Measurements from ENCODE around the gene SIGLECL1.

SIGLECL1 gene

DNA sequence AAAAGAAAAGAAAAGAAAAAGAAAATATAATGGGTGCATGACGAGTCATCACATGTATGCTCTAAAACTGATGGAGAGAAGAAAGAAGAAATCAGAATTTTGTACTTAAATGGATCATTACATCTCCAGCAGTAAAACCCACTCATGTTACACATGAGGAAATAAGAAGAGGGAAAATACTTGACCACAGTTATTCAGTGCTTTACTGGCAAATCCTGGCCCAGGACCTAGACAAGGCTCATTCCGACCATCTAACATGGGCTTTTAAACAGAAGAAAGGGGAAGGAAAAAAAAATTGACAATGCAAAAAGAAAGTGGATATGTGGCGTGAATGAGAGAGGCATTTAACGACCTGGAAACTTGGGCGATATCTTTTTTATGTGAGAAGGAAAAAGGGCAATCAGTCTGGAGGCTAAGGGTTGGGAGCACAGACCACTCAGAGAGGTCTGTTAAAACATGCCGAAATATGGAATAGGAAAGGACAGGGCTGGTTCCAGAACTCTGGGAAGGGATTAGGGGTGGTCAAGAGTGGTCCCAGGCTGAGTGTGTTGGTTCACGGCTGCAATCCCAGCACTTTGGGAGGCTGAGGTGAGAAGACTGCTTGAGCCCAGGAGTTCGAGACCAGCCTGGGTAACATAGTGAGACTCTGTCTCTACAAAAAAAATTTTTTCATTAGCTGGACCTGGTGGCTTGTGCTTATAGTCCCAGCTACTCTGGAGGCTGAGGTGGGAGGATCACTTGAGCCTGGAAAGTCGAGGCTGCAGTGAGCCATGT, 1.6 kb downstream of the SIGLECL1 start:
- DNase-seq (ENCODE audit: low spot score) = no peak

DNA sequence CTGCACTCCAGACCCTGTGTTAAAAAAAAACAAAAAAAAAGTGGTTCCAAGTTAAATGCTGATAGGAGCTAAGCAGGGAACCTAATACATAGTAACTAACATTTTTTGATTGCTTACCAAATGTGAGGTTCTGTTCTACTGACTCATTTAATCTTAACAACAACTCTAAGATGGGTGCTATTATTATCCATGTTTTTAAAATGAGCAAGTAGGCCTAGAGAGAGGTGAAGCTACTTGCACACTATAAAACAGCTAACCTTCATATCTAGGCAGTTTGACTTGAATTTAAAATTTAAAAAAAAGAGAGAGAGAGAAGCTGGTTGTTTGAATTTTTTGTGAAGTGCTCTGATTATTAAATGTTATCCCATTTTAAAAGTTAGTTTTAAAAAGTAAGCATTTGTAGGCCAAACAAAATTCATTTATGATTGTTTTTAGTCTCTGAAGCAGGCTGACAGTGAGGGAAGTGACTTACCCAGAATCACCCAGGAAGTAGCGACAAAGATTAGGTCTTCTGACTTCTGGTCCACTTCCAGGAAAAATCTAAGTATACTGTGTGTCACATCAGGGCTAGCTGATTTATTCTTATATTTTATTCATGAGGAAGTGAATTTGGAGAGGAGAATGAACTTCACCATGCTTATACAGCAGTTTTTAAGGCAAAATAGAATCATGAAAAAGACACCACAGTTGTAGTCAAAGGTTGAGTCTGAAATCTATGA, 2.4 kb downstream of the SIGLECL1 start:
- DNase-seq (ENCODE audit: low spot score) = no peak

DNA sequence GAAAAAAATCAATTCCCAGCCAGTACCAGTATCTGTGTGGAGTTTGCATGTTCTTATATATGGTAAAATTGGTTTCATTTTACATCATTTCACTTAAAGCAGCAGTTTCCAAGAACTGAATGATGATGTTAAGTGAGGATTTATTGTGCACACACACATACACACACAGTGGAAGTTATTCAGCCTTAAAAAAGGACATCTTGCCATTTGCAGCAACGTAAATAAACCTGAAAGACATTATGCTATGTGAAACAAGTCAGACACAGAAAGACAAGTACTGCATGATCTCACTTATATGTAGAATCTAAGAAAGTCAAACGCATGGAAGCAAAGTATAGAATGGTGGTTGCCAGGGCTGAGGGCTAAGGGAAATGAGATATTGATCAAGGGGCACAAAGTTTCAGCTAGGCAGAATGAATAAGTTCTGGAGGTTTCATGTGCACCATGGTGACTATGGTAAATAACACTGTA, 5.3 kb downstream of the SIGLECL1 start:
- no peak for DNase-seq (ENCODE audit: low spot score)

DNA sequence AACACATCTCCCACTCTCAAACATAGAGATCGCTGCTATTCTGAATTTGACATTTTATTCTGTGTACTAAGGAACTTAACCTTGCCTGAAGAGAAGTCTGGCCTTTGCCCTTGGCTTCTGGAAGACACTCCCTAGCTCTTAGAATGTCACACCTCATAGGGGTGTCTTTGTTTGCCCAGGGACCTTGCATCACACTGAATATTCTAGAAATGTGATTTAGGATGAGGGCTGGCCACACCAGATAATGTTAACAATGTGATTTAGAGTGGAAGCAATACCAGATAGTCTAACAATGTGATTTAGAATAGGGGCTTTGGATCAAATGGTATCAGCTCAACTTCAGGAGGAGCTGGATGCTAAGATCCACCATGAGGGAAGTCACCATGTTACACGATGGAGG, 6.6 kb downstream of the SIGLECL1 start:
- DNase-seq (ENCODE audit: low spot score) = no peak

DNA sequence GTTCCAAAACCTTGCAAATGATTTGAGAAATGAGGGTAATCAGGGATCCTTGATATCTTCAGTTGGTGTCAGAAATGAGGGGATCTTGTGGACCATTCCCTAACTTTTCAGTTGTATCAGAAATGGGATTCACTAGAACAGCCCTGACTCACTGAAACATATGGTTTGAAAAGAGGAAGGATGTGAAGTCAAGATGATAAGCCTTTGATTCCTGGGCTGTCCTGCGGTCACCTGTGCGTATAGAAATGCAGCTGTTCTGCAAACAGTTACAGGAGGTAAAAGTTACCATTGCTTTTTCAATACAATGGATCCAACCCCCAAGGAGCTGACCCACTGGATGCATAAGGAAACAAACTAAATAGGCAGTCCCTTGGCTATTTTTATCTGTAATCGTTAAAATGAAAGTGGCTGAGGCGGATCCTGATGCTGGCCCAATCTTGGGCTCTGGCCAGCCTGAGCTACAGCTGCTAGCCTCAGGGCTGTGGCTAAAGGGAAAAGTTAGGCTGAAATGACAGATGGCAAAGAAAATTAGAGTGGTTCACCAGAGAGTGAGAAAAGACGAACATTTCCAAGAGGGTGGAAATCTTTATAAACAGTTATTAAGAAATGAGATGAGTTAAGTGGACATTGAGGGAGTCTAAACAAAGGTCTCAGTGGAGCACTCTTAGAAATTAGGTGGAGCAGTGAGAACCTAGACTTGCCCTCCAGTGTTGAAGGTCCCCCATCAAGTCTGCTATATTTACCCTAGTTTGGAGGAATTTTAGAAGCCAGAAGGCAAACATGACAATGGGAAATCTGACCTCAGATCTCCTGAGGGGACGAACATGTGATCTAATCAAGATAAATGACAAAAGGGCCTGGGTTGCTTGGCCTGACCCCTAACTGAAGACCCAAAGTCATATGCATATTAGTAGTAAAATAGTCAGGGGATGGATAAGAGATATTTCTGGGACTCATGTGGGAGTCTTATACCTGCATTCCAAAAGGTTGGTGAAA, 7.6 kb downstream of the SIGLECL1 start:
- no peak for DNase-seq (ENCODE audit: low spot score)

DNA sequence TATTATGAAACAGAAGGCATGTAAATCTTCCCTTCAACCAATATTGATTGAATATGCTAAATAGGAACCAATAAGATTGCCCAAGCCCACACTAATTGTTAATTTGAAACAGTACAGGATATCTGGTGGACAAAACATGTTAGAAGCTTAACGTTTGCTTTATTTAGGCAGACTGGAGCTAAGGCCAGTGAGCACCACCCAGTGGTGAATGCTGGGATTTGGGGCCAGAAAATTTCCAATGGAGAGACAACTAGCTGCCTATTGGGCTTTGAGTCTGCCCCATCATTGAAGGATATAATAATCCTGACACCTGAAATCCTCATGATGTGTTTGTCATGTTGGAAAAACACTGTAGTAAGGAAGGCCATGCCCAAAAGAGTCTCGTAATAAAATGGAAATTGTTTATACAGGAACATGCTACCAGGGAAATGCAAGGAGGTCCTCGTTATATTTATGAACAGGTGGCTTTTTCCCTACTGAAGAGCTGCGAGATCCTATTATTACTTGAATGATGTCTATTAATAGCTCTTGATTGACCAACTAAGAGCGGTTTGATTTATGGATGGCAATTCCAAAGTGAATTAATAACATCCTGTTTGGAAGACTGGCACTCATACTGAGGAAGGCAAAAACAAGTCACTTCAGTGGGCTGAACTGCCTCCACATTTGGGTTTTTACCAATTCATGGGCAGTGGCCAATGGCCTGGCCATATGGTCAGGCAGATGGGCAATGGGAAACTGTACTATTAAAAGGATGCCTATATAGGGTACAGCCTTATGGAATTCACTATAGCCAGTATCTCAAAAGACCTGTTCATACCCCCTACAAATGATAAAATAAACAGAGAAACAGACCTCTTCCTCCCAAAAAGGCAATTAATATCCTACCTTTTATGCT, 8.7 kb downstream of the SIGLECL1 start:
- DNase-seq (ENCODE audit: low spot score) = peak; percentile 25

DNA sequence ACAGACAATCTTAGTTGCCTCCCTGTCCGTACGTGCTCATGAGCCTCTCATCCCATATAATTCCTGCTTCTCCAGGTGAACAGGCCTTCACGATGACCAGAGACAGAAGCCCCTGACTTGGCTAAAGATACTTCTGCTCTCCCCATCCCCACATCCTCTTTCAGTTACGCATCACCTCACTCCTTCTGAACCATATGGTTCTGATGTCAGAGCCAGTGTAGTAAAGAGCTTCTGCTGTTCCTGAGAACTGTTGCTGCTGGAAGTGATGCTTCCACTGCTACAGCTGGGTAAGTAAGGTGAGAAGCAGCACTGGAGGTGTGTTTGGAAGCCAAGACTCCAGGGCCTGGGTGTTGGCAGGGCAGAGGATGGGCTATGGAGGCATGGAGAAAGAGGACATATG, 12.9 kb downstream of the SIGLECL1 start:
- no peak for DNase-seq (ENCODE audit: low spot score)

DNA sequence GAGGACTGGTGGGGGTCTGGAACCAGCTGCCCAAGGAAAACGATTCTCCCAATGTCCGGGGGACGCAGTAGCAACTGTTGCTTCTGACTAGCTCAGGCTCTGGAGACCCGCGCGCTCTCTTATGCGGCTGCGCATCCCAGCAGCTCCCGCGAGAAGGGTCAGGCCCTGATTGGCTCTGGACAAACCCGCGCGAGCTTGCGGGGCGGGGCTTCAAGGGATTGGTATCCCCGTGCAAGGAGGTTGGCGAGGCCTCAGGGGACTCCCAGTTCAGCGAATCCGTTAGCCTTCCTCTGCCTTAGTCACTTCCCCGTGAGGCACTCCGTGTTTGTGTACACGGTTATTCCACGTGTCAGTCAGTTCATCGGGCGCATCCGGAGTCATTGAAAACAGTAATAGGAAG, 20.2 kb downstream of the SIGLECL1 start:
- no peak for DNase-seq (ENCODE audit: low spot score)

DNA sequence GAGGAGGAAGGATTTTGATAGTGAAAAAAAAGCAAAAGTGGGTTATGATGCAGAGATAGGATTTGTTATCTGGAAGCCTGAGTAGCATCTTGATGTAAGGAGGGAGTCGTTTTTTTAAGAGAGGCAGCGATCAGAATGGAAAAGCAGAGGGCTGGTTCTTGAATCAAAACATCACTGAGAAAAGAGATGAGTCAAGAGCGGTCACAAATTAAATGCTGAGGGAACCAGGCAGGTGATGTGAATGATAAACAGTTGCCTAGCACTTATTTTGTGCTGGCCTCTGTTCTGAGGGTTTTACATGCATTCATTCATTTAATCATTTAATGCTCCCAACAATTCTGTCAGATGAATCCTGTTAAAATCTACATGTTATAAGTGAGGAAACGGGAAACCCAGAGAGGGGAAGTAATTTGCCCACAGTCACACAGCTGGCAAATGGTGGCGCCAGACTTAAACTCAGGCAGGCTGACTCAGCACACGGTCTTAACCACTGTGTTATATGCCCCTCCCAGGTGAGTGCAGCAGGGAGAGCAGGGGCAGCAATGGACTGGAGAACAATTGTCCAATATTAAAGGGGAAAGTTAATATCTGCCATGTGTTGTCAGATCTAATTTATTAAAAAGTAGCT, 21.4 kb downstream of the SIGLECL1 start:
- DNase-seq (ENCODE audit: low spot score) = no peak

DNA sequence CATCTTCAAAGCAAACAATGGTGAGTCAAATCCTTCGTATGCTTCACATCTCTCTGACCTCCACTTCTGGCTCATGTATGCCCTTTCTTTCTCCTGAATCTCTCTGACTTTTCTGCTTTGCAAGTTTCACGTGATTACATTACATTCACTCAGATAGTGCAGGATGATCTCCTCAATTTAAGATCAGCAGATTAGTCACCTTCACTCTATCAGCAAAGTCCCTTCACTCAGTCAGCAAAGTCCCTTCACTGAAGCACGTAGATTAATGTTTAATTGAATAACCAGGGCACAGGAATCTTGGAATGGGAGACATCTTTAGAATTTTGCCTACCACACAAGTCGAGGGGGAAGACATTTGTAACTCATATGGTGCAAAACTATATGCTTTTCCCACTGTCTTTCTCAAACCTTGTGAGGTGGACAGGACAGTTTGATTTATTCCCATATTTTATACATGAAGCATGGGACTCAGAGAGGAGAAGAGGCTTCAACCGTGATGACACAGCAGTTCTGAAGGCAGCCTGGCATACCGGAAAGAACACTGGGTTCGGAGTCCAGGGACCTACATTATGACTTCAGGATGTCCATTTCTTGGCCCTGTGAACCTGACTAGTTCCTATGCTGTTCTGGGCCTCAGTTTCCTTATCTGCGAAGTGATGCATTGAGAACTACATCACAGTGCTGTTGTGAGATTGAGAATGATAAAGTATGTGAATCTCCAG, 23.3 kb downstream of the SIGLECL1 start:
- DNase-seq (ENCODE audit: low spot score) = no peak

DNA sequence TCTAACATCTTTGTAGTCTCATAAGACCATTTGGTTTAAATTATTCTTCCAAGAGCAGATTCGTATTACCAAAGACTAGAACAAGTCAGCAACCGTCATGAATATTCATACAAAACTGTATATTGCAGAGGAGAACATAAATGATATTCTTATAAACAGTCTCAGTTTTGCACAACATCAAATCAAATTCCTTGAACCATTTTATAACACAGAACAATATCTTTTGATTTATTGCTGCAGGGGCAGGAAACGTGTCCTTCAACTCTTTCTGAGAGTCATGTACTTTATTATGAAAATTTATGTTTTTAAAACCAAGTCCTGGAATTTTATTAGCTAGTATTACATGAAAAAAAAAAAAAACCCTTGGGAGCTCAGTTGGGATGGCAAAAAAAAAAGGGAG, 26.2 kb downstream of the SIGLECL1 start:
- no peak for DNase-seq (ENCODE audit: low spot score)

DNA sequence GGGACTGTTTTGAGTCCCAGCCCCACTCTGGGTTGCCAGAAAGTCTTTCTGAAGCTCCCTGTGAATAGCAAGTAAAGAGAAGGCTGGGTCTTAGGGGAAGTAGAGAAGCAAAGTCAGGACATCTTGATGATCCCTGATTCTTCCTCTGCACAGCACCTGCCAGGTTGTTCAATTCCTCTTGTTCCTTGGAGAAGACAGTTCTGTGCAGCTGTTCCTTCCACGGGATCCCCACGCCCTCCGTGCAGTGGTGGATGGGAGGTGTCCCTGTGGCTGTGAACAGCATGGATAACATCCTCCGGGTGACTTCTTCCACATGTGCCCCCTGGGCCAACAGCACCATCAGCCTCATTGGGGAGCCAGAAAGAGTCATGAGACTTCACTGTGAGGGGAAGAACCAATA, 31.5 kb downstream of the SIGLECL1 start:
- DNase-seq (ENCODE audit: low spot score) = no peak

DNA sequence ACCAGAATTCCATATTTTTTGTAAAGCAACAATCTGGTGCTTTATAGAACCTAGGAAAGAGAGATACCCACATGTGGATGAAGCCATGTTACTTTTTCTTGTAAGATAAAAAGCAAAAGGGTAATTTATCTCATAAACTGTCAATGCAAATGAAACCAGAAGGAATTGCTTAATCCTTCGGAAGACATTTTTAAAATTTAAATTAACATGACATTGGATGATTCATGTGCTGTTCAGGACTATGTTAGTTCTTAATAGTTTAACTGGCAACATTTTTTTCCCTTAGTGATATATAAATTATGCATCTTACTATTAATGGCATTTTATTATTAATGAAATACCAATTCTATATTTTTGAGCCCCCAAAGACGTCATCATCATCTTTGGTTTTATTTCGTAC, 34.8 kb downstream of the SIGLECL1 start:
- no peak for DNase-seq (ENCODE audit: low spot score)

DNA sequence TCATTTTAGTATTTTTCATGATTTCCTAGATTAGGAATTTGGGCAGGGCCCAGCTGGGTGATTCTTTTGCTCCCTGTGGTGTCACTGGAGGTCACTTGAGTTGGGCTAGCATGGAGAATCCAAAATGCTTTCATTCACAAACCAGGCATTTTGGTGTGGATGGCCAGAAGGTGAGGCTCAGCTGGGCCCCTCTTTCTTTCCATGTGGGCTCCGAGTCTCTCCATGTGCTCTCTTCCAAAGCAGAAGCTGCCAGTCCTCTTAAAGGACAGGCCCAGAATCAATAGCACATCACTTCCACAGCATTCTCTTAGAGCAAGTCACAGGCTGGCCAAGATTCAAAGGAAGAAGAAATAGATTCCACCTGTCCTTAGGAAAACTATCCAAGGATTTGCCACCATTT, 38.8 kb downstream of the SIGLECL1 start:
- DNase-seq (ENCODE audit: low spot score) = no peak

DNA sequence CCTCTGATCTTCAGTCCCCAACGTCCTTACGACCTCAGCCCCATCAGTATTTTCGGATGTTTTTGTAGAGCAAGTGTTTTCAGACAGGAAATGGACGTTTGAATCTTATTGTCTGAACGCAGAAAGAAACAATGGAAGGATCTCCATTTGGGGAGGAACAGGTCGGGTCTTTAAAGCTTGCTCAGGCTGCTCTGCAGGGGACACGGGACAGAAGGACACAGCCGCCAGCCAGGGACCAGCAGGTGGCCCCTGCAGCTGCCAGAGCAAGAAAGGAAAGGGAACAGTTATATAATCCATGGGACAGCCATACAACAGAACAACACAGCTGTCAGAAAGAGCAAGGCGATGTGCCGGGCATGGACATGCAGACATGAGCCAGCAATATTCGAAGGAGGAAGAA, 42.1 kb downstream of the SIGLECL1 start:
- no peak for DNase-seq (ENCODE audit: low spot score)

DNA sequence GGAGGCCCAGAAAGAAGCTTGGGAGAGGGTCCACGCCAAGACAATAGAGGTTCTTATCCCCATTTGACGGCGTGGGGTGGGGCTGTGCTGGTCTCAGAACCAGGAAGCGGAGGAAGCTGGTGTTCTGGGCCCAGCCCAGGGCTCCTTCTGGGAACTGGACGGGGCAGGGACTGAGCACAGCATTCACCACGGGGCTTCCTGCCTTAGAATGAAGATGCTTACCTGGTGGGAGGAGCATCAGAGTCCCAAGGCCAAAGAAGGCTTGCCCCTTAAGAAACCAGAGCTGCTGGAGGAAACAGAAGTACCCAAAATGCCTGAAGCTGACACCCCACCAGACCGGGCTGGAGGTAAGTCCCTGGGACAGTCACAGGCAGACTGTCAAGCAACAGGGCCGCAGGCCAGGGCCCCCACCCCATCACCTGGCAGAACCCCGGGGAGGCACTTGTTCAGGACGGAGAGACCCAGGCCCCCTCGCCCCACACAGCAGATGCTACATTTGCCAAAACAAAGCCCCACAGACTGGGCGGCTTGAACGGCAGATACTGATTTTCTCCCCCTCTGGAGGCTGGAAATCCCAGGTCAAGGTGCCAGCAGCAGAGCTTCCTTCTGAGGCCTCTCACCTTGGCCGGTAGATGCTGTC, 42.8 kb downstream of the SIGLECL1 start:
- DNase-seq (ENCODE audit: low spot score) = no peak

DNA sequence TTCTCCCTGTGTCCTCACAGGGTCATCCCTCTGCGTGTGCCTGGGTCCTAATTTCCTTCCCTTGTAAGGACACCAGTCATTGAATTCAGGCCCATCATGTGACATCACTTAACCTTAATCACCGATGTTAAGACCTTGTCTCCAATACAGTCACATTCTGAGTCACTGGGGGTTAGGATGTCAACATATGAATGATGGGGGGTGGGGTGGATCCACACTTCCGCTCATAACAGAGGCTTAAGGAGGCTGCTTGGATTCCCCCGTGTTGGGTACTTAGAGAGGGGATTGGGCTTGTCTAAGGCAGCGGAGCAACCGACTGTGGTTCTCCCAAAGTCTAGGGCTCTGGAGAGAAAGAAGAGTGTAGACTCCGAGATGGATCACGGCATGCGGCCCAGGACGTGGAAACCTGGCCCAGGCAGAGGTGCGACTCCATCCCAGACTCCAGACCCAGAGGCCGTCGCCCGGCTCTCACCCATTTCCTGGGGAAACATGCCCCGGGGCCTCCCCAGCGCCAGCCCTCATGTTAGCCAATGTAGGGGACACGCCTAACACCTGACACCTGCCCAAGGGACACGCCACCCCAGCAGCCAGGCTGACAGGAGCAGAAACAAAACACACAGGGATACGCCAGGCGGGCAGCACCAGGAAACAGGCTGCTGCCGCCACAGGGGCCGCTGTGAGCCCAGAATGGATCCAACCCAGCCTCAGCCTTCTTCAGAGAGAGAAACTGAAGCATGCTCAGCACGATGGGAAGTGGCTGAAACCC, 43.5 kb downstream of the SIGLECL1 start:
- DNase-seq (ENCODE audit: low spot score) = no peak

DNA sequence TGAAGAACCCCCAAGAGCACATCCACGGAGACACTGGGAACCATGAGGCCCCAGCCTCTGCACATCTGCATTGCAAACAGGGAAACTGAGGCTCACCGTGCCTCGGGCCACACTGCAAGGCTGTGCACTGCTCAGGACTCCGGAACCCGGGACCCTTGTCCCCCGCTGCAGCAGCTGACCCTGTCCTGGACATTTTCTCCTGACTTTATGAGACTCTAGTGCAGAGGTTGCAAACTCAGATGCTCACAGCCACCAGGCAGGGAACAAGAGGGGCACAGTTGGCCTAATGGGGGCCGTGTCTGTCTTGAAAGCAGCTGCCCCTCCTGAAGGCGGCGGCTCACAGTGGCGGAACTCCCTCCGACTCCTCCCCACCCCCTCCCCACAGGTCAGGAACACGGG, 44.1 kb downstream of the SIGLECL1 start:
- DNase-seq (ENCODE audit: low spot score) = no peak
